ENCODE measurements around the gene APOBEC3H. TPM values are rescaled to one million over a fixed set of nuclear protein-coding genes. Genes with fewer than 3 reads are reported as not detected.
A peak's percentile ranks its signal among the peaks of the same experiment; 100 is the strongest.

The APOBEC3H gene
- total and polyA plus RNA-seq, 12 donors, result 0.15 to 8.6 (median 0.52) TPM; not detected in 3

- H3K36me3 ChIP-seq (replicated peaks in 1 of 2), result no peaks in the 10 kb centered on the region
- 67 to 74% (median 71%) methylated on average over 2 to 9 of the region's 9 CpGs for WGBS, 4 donors
- no peaks in the 10 kb centered on the region for H3K9me3 ChIP-seq (replicated peaks in 1 of 3)
- no peaks in the 10 kb centered on the region for H3K27me3 ChIP-seq
- no peak overlapping the region for H3K4me3 ChIP-seq
- peak overlapping the region in 3 of 5 donors; percentile 5 to 93 (median 79) for H3K27ac ChIP-seq
- intact Hi-C loops (cut with DNase I), result no loop called here
- peaks cover 23 to 49% of the 10 kb centered on the region in 2 donors for H3K4me1 ChIP-seq (replicated peaks in 1 of 2)
- no peak for TF ChIP-seq POLR2A (IDR thresholded peaks at IDR 0.05)
- TF ChIP-seq CTCF (IDR thresholded peaks at IDR 0.05), result no peak
- DNase-seq, result peak in 3 of 7 donors; percentile 24 to 76 (median 37)
Observed at GRCh38 chr22:39148727-39149535, 51.9 kb downstream of the APOBEC3H start.

- no peaks in the 10 kb centered on the region for H3K9me3 ChIP-seq (replicated peaks in 1 of 3)
- peak in 1 of 7 donors; percentile 23 for DNase-seq
- intact Hi-C loops (cut with DNase I), result no loop called here
- TF ChIP-seq POLR2A (IDR thresholded peaks at IDR 0.05) (no peak), CTCF (IDR thresholded peaks at IDR 0.05) (no peak)
- 79 to 95% (median 83%) methylated on average over 10 to 16 of the region's 16 CpGs for WGBS, 4 donors
- H3K27me3 ChIP-seq, result no peaks in the 10 kb centered on the region
- H3K27ac ChIP-seq, result peak overlapping the region in 2 of 5 donors; percentile 85 to 93
- H3K36me3 ChIP-seq (replicated peaks in 1 of 2), result no peaks in the 10 kb centered on the region
- H3K4me1 ChIP-seq (replicated peaks in 1 of 2), result peaks cover 15 to 38% of the 10 kb centered on the region in 2 donors
- no peak overlapping the region for H3K4me3 ChIP-seq
Observed at GRCh38 chr22:39149915-39150847, 53.1 kb downstream of the APOBEC3H start.

- peaks cover 15 to 38% of the 10 kb centered on the region in 2 donors for H3K4me1 ChIP-seq (replicated peaks in 1 of 2)
- DNase-seq, result peak in 2 of 7 donors; percentile 26 to 43
- 30 to 64% (median 38%) methylated on average over 6 of the region's 6 CpGs for WGBS, 4 donors
- TF ChIP-seq CTCF (IDR thresholded peaks at IDR 0.05) (no peak), POLR2A (IDR thresholded peaks at IDR 0.05) (no peak)
- H3K27ac ChIP-seq, result peak overlapping the region in 4 of 5 donors; percentile 33 to 93 (median 78)
- intact Hi-C loops (cut with DNase I), result no loop called here
- peak overlapping the region in 1 of 4 donors; percentile 97 for H3K4me3 ChIP-seq
- no peaks in the 10 kb centered on the region for H3K9me3 ChIP-seq (replicated peaks in 1 of 3)
- no peaks in the 10 kb centered on the region for H3K36me3 ChIP-seq (replicated peaks in 1 of 2)
- no peaks in the 10 kb centered on the region for H3K27me3 ChIP-seq
Observed at GRCh38 chr22:39150848-39151215, 53.8 kb downstream of the APOBEC3H start.

Data from adrenal gland (tissue), 12 donors.